K562 (cell line): ENCODE data around the gene ZBTB46. TPM values are rescaled to one million over a fixed set of nuclear protein-coding genes. Genes with fewer than 3 reads are reported as not detected.

Source experiments
- ATAC-seq: fragments of 200-7000 bp; cut with Tn5 transposase; 3 replicates; pipeline ENCODE4 v1.9.1; 2020; ENCODE audit warnings: moderate library complexity
- BruUV-seq: library from RNA; stranded (reverse); fragments of 400-500 nt; replicated peaks from 2 replicates; lab custom pipeline; 2021; lab: Mats Ljungman, UMichigan
- CTCF ChIA-PET: fragments of 300-600 bp; formaldehyde crosslinking; extraction: SDS; loops from one replicate; lab custom pipeline; 2021; ENCODE audit warnings: low intra/inter-chr PET ratio; lab: Yijun Ruan, JAX
- POLR2A ChIA-PET: fragments of 300-600, 350-650 bp; sonication (Branson Sonifier 250); formaldehyde crosslinking; extraction: SDS; loops from one replicate; lab custom pipeline; 2021; ENCODE audit warnings: antibody characterized with exemption, inconsistent platforms; lab: Yijun Ruan, JAX
- DNase-seq, 4 experiments: peaks; one replicate each; pipeline versions ENCODE4 v3.0.0 to v3.0.0-alpha.2; 2011 to 2018; ENCODE audit warnings: low spot score in 3 of 4, mixed read lengths in 3 of 4; ENCODE audit errors: extremely low read depth in 1 of 4
- FAIRE-seq: peaks from 2 replicates; lab custom pipeline; 2011; peaks lifted over from hg19 to GRCh38; lab: Jason Lieb, UNC
- H2AFZ ChIP-seq: 2 replicates; pipeline ENCODE4 v1.6.0; 2011; ENCODE audit warnings: low read depth, low read length, control low read depth, inconsistent platforms
- H3K27ac ChIP-seq: fragments of 200-600 bp; 3 replicates; pipeline ENCODE4 v1.8.0; 2011; ENCODE audit warnings: low read depth, mild to moderate bottlenecking, control low read depth, inconsistent platforms, low read length, moderate library complexity, mixed read lengths; ENCODE audit errors: extremely low read depth
- H3K27me3 ChIP-seq, 2 experiments: fragments of 300-600 bp in 1 of 2; 2 replicates in 1 of 2; 3 replicates in 1 of 2; pipeline versions ENCODE4 v1.6.0 to v1.8.0; 2011; ENCODE audit warnings: inconsistent platforms in 2 of 2, low read length in 2 of 2, mild to moderate bottlenecking in 1 of 2, mixed read lengths in 1 of 2, moderate library complexity in 1 of 2; ENCODE audit not compliant: control insufficient read depth in 2 of 2, insufficient read depth in 2 of 2
- H3K36me3 ChIP-seq: fragments of 300-600 bp; 3 replicates; pipeline ENCODE4 v1.8.0; 2011; ENCODE audit warnings: mild to moderate bottlenecking, low read length, inconsistent platforms; ENCODE audit not compliant: control insufficient read depth, insufficient read depth
- H3K4me1 ChIP-seq, 2 experiments: fragments of 200-600 bp in 1 of 2; replicated peaks in 1 of 2; 2 replicates in 1 of 2; 3 replicates in 1 of 2; pipeline versions ENCODE4 v1.5.1 to v1.8.0; 2011; ENCODE audit warnings: inconsistent platforms in 2 of 2, low read length in 2 of 2, mild to moderate bottlenecking in 1 of 2, mixed read lengths in 1 of 2, moderate library complexity in 1 of 2; ENCODE audit not compliant: control insufficient read depth in 2 of 2, insufficient read depth in 2 of 2
- H3K4me2 ChIP-seq: 2 replicates; pipeline ENCODE4 v1.6.1; 2011; ENCODE audit warnings: low read length, control low read depth, inconsistent platforms, mixed read lengths; ENCODE audit not compliant: insufficient read depth
- H3K4me3 ChIP-seq: fragments of 200-600 bp; sonication (generic), shearing (Covaris generic); 2 replicates; pipeline ENCODE4 v1.5.1; 2016; ENCODE audit warnings: control low read depth, inconsistent platforms
- H3K79me2 ChIP-seq: fragments of 200-600 bp; 3 replicates; pipeline ENCODE4 v1.8.0; 2011; ENCODE audit warnings: low read length, inconsistent platforms; ENCODE audit not compliant: control insufficient read depth, insufficient read depth
- H3K9ac ChIP-seq, 2 experiments: 2 replicates each; pipeline versions ENCODE4 v1.6.0 to v1.6.1; 2011; ENCODE audit warnings: low read depth in 2 of 2, low read length in 2 of 2, control low read depth in 1 of 2, inconsistent platforms in 1 of 2, mild to moderate bottlenecking in 1 of 2, mixed read lengths in 1 of 2; ENCODE audit not compliant: insufficient read depth in 1 of 2
- H3K9me1 ChIP-seq: one replicate; pipeline ENCODE4 v1.6.0; 2011; ENCODE audit warnings: inconsistent platforms, mild to moderate bottlenecking, low read length, moderate library complexity; ENCODE audit not compliant: control insufficient read depth, insufficient read depth
- H3K9me3 ChIP-seq: replicated peaks from 2 replicates; pipeline ENCODE4 v1.5.1; 2011; ENCODE audit warnings: low read depth, low read length, inconsistent platforms; ENCODE audit not compliant: control insufficient read depth, insufficient read depth
- H4K20me1 ChIP-seq: replicated peaks from 2 replicates; pipeline ENCODE4 v1.6.1; 2011; ENCODE audit warnings: low read length, inconsistent platforms, mixed read lengths; ENCODE audit not compliant: control insufficient read depth, insufficient read depth
- CCAR2 ChIP-seq: fragments of 200-400 bp; formaldehyde crosslinking; IDR thresholded peaks from 2 replicates; pipeline ENCODE4 v1.6.1; 2017; ENCODE audit warnings: mild to moderate bottlenecking, low read depth, low read length
- CHCHD3 ChIP-seq: fragments of 250-450 bp; sonication (Bioruptor Pico); IDR thresholded peaks from 2 replicates; pipeline ENCODE4 v2.1.2; 2022; ENCODE audit warnings: mild to moderate bottlenecking
- DIDO1 ChIP-seq: fragments of 450-650 bp; IDR thresholded peaks from 2 replicates; pipeline ENCODE4 v1.6.1; 2016; ENCODE audit warnings: low read depth, missing biosample characterization, missing genetic modification characterization
- IRF9 ChIP-seq: fragments of 450-650 bp; IDR thresholded peaks from 2 replicates; pipeline ENCODE4 v1.6.1; 2016; ENCODE audit warnings: missing biosample characterization, missing genetic modification characterization
- PHF20 ChIP-seq: fragments of 450-650 bp; IDR thresholded peaks from 2 replicates; pipeline ENCODE4 v1.6.1; 2018; ENCODE audit not compliant: partially characterized antibody
- PYGO2 ChIP-seq: fragments of 450-650 bp; IDR thresholded peaks from 2 replicates; pipeline ENCODE4 v1.6.1; 2016; ENCODE audit warnings: mild to moderate bottlenecking, missing genetic modification characterization, moderate library complexity, missing compliant biosample characterization
- SFPQ ChIP-seq: fragments of 200-400 bp; formaldehyde crosslinking; IDR thresholded peaks from 2 replicates; pipeline ENCODE4 v1.6.1; 2017; ENCODE audit warnings: mild to moderate bottlenecking, low read depth, low read length, moderate library complexity
- SUPT5H ChIP-seq: fragments of 450-650 bp; IDR thresholded peaks from 2 replicates; pipeline ENCODE4 v1.6.1; 2016
- ZNF143 ChIP-seq: sonication (generic); formaldehyde crosslinking; IDR thresholded peaks from 2 replicates; pipeline ENCODE4 v1.9.0; 2022; ENCODE audit warnings: mild to moderate bottlenecking, missing genetic modification reagents
- ZNF561 ChIP-seq: fragments of 450-650 bp; formaldehyde crosslinking; conservative IDR thresholded peaks from 2 replicates; pipeline ENCODE4 v1.4.0; 2020; ENCODE audit warnings: mild to moderate bottlenecking, moderate library complexity
- ZNF707 ChIP-seq: fragments of 250-450 bp; sonication (Bioruptor Pico); conservative IDR thresholded peaks from 2 replicates; pipeline ENCODE4 v1.8.0; 2022; ENCODE audit warnings: inconsistent platforms, mild to moderate bottlenecking, moderate library complexity
- WGBS: fragments of 100-300 bp; shearing (Covaris generic); methylation state at CpG from one replicate; pipeline ENCODE4 v1.1.6; 2016; ENCODE audit warnings: low coverage, mixed read lengths; ENCODE audit not compliant: insufficient coverage; ENCODE audit errors: missing lambda C conversion rate; 5-methylcytosine and 5-hydroxymethylcytosine counted together
- in situ Hi-C: fragments of 300-500 bp; cut with MboI; formaldehyde crosslinking; loops from 4 replicates; pipeline ENCODE4 v1.15.0; 2018; ENCODE audit warnings: inconsistent platforms, mixed read lengths
- intact Hi-C: fragments of 100-400 bp; cut with micrococcal nuclease; formaldehyde crosslinking; loops from 2 replicates; pipeline ENCODE4 v1.14.2; 2022
- polyA plus RNA-seq, 8 experiments: library from polyadenylated mRNA; depleted of rRNA in 4 of 8; stranded (reverse) in 5 of 8; unstranded in 3 of 8; fragments of >200 nt; fragmentation: Nextera tagmentation in 2 of 8; fragmentation: Illumina TruSeq in 1 of 8; extraction: Ambion mirVana in 2 of 8; extraction: Trizol in 1 of 8; gene quantifications; 2 replicates each; pipeline versions ENCODE4 v1.2.1 to v1.2.3, GENCODE V29; 2011 to 2014; ENCODE audit warnings: inconsistent platforms in 1 of 8, missing spikeins in 1 of 8
- total RNA-seq, 7 experiments: library from RNA; depleted of rRNA in 6 of 7; stranded (reverse); fragments of >200 nt in 6 of 7; fragmentation: Illumina TruSeq in 2 of 7; extraction: Trizol in 2 of 7; gene quantifications; 2 replicates each; pipeline versions ENCODE4 v1.2.1 to v1.2.3, GENCODE V29; 2011 to 2021; ENCODE audit warnings: low replicate concordance in 1 of 7

The ZBTB46 gene
- total and polyA plus RNA-seq, 9 of the 15 experiments (the other 6 are each of a cell fraction or from before 2014, with no cell fraction given), result 0.29 to 4.1 (median 1.1) TPM

- in situ Hi-C loops (no loop called here), intact Hi-C loops (no loop called here)
- ChIA-PET CTCF (no interaction called here), POLR2A (interaction anchor here (0.5 to 1.1 kb wide), 4 partner anchors 9 to 29 kb away, joined by 3 to 7 read pairs (median 4); no protein-coding TSS in a partner anchor)
- H2AFZ ChIP-seq, result no peak overlapping the region
- WGBS, result 24% methylated on average over 23 of the region's 23 CpGs
- TF ChIP-seq PYGO2 (tag) (no peak), ZNF561 (CRISPR knock-in tag) (no peak)
- no peak overlapping the region for H3K4me2 ChIP-seq
- H3K79me2 ChIP-seq, result no peaks in the 10 kb centered on the region
- peak overlapping the region in 1 of 2 experiments; percentile 37; a peak in 2 of 4 replicates for H3K9ac ChIP-seq
- peaks cover 3 to 54% of the 10 kb centered on the region in 2 experiments; a peak in 3 of 5 replicates for H3K4me1 ChIP-seq
- H3K9me1 ChIP-seq, result no peaks in the 10 kb centered on the region
- DNase-seq (no peak), FAIRE-seq (no peak), ATAC-seq (peak; percentile 46; the same call in 2 of the 3 replicates)
- no peaks in the 10 kb centered on the region; the same call in 1 of the 2 replicates for H3K9me3 ChIP-seq
- no peak overlapping the region for H3K27ac ChIP-seq
- H3K36me3 ChIP-seq, result no peaks in the 10 kb centered on the region
- H3K27me3 ChIP-seq, result peaks cover 3 to 51% of the 10 kb centered on the region in 2 experiments; a peak in 3 of 5 replicates
- no peak overlapping the region for H3K4me3 ChIP-seq
- no TSS peak for BruUV-seq
- H4K20me1 ChIP-seq, result no peaks in the 10 kb centered on the region
These were observed 39.4 kb downstream of the ZBTB46 start for GRCh38 chr20:63791497-63792156.

GRCh38 chr20:63790572-63791168, 40.4 kb downstream of the ZBTB46 start:
- no peak overlapping the region for H3K4me2 ChIP-seq
- CTCF ChIA-PET, result no interaction called here
- no peak for DNase-seq
- H3K9ac ChIP-seq, result peak overlapping the region in 1 of 2 experiments; percentile 21; a peak in 1 of 4 replicates
- H3K79me2 ChIP-seq, result no peaks in the 10 kb centered on the region
- intact Hi-C loops (no loop called here), in situ Hi-C loops (no loop called here)
- 66% methylated on average over 37 of the region's 37 CpGs for WGBS
- no peak overlapping the region for H2AFZ ChIP-seq
- peaks cover 3 to 53% of the 10 kb centered on the region in 2 experiments; a peak in 3 of 5 replicates for H3K4me1 ChIP-seq
- H4K20me1 ChIP-seq, result no peaks in the 10 kb centered on the region
- FAIRE-seq, result no peak
- H3K9me1 ChIP-seq, result no peaks in the 10 kb centered on the region
- BruUV-seq, result no TSS peak
- no peak for ATAC-seq
- H3K4me3 ChIP-seq, result no peak overlapping the region
- H3K27me3 ChIP-seq, result peaks cover 3 to 46% of the 10 kb centered on the region in 2 experiments; a peak in 3 of 5 replicates
- H3K36me3 ChIP-seq, result no peaks in the 10 kb centered on the region
- H3K9me3 ChIP-seq, result no peaks in the 10 kb centered on the region; the same call in 1 of the 2 replicates
- POLR2A ChIA-PET, result interaction anchor here (1.0 kb wide), 1 partner anchor 11 kb away, joined by 3 read pairs; no protein-coding TSS in a partner anchor
- H3K27ac ChIP-seq, result no peak overlapping the region
- TF ChIP-seq SFPQ (no peak), CCAR2 (no peak), CHCHD3 (CRISPR knock-in tag) (no peak), ZNF143 (CRISPR knock-in tag) (no peak), DIDO1 (tag) (no peak), ZNF707 (no peak), IRF9 (tag) (no peak), SUPT5H (no peak), PHF20 (no peak)
